HFFc6 (cell line): ENCODE results near the gene STK32B. TPM values are rescaled to one million over a fixed set of nuclear protein-coding genes. Genes with fewer than 3 reads are reported as not detected.

Experiments used
- DNase-seq: peaks from one replicate; pipeline ENCODE4 v3.0.0-alpha.2; 2018
- H3K27ac Mint-ChIP-seq: 2 replicates; pipeline ENCODE4 v1.8.0; 2020; ENCODE audit warnings: mild to moderate bottlenecking, mixed read lengths
- H3K27me3 Mint-ChIP-seq: 2 replicates; pipeline ENCODE4 v1.8.0; 2021; ENCODE audit warnings: mild to moderate bottlenecking, moderate library complexity, mixed read lengths; ENCODE audit not compliant: insufficient read depth
- H3K36me3 Mint-ChIP-seq: 2 replicates; pipeline ENCODE4 v1.8.0; 2021; ENCODE audit warnings: low read depth, mixed read lengths
- H3K4me1 Mint-ChIP-seq: 2 replicates; pipeline ENCODE4 v1.8.0; 2020; ENCODE audit warnings: low read depth, mixed read lengths
- H3K4me3 Mint-ChIP-seq: 2 replicates; pipeline ENCODE4 v1.8.0; 2020; ENCODE audit warnings: mild to moderate bottlenecking, moderate library complexity, mixed read lengths
- H3K9me3 Mint-ChIP-seq: 2 replicates; pipeline ENCODE4 v1.8.0; 2020; ENCODE audit warnings: mild to moderate bottlenecking, mixed read lengths
- CTCF ChIP-seq: fragments of 200-600 bp; sonication (generic); IDR thresholded peaks from 2 replicates; pipeline ENCODE4 v1.5.0; 2021; ENCODE audit warnings: antibody characterized with exemption, mild to moderate bottlenecking
- total RNA-seq, 6 experiments: library from RNA; stranded (reverse); fragmentation: NEBNext Ultra II Directional; extraction: Animal tissue kit (Norgen Biotek cat#: 25700); gene quantifications; 2 replicates in 1 of 6; 3 replicates in 5 of 6; pipeline ENCODE4 v1.2.3, GENCODE V29; 2021

Gene STK32B
- total RNA-seq, 6 experiments from 2014 or later, result 0.14 to 0.33 (median 0.18) TPM; not detected in 1

GRCh38 chr4:5479518-5480060 is 428.3 kb downstream of the STK32B start:
- DNase-seq, result no peak
- no peak overlapping the region for H3K27ac Mint-ChIP-seq
- H3K27me3 Mint-ChIP-seq, result no peaks in the 10 kb centered on the region; the same call in none of the 2 replicates

GRCh38 chr4:5488413-5488812 is 437.1 kb downstream of the STK32B start:
- DNase-seq, result no peak
- no peak overlapping the region for H3K27ac Mint-ChIP-seq
- peaks cover 37% of the 10 kb centered on the region for H3K9me3 Mint-ChIP-seq
- H3K4me1 Mint-ChIP-seq, result no peaks in the 10 kb centered on the region
- peaks cover 1% of the 10 kb centered on the region for H3K27me3 Mint-ChIP-seq
- H3K36me3 Mint-ChIP-seq, result peaks cover 10% of the 10 kb centered on the region; the same call in 1 of the 2 replicates
- H3K4me3 Mint-ChIP-seq, result no peak overlapping the region
- TF ChIP-seq CTCF, result no peak

More at GRCh38 chr4:5479518-5480060, 428.3 kb downstream of the STK32B start:
- H3K9me3 Mint-ChIP-seq, result peaks cover 12% of the 10 kb centered on the region; the same call in 1 of the 2 replicates
- H3K4me3 Mint-ChIP-seq, result no peak overlapping the region
- TF ChIP-seq CTCF, result no peak
- H3K4me1 Mint-ChIP-seq, result no peaks in the 10 kb centered on the region
- no peaks in the 10 kb centered on the region; the same call in 1 of the 2 replicates for H3K36me3 Mint-ChIP-seq

- Mint-ChIP-seq H3K4me3 (no peak overlapping the region), H3K9me3 (peaks cover 31% of the 10 kb centered on the region), H3K4me1 (no peaks in the 10 kb centered on the region), H3K27ac (no peak overlapping the region), H3K36me3 (peaks cover 15% of the 10 kb centered on the region), H3K27me3 (peaks cover 1% of the 10 kb centered on the region)
- no peak for DNase-seq
- no peak for TF ChIP-seq CTCF
Observed at GRCh38 chr4:5489260-5489659, 438.0 kb downstream of the STK32B start.

GRCh38 chr4:5497489-5497888 is 446.2 kb downstream of the STK32B start:
- H3K4me1 Mint-ChIP-seq, result peaks cover 11% of the 10 kb centered on the region
- peaks cover 5% of the 10 kb centered on the region for H3K9me3 Mint-ChIP-seq
- no peaks in the 10 kb centered on the region; the same call in 1 of the 2 replicates for H3K27me3 Mint-ChIP-seq
- no peak overlapping the region for H3K4me3 Mint-ChIP-seq
- no peak for TF ChIP-seq CTCF
- H3K36me3 Mint-ChIP-seq, result peaks cover 10% of the 10 kb centered on the region
- DNase-seq, result no peak
- H3K27ac Mint-ChIP-seq, result no peak overlapping the region

GRCh38 chr4:5500165-5500564 is 448.9 kb downstream of the STK32B start:
- no peak overlapping the region for H3K27ac Mint-ChIP-seq
- no peak for TF ChIP-seq CTCF
- H3K27me3 Mint-ChIP-seq, result no peaks in the 10 kb centered on the region; the same call in 1 of the 2 replicates
- peaks cover 2% of the 10 kb centered on the region; the same call in 1 of the 2 replicates for H3K9me3 Mint-ChIP-seq
- H3K36me3 Mint-ChIP-seq, result peaks cover 2% of the 10 kb centered on the region; the same call in 1 of the 2 replicates
- no peak for DNase-seq
- H3K4me3 Mint-ChIP-seq, result no peak overlapping the region
- H3K4me1 Mint-ChIP-seq, result peaks cover 11% of the 10 kb centered on the region
